GM12872 (cell line): ENCODE results near the gene IGF2BP3.

Source experiments
- CTCF ChIP-seq: IDR thresholded peaks from 3 replicates; pipeline ENCODE4 v1.5.1; 2011; ENCODE audit warnings: low read depth, mild to moderate bottlenecking, low read length, moderate library complexity; ENCODE audit not compliant: insufficient read depth

The IGF2BP3 gene

DNA sequence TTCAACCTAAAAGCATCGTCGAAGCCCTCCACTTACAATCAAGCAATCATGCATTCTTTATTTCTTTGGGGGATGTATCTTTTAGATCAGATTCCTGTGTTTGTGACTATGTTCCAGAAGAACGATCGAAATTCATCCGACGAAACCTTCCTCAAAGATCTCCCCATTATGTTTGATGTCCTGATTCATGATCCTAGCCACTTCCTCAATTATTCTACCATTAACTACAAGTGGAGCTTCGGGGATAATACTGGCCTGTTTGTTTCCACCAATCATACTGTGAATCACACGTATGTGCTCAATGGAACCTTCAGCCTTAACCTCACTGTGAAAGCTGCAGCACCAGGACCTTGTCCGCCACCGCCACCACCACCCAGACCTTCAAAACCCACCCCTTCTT is 209.9 kb downstream of the IGF2BP3 start:
- TF ChIP-seq CTCF: no peak
